Thyroid gland (tissue), 4 donors: ENCODE measurements around the gene NIPSNAP3A.

Experiments used
- POLR2A ChIP-seq, 2 donors: fragments of 450-650 bp; IDR thresholded peaks; one replicate each; pipeline ENCODE4 v1.6.1; 2017; ENCODE audit warnings: antibody characterized with exemption in 2 of 2, mild to moderate bottlenecking in 2 of 2, moderate library complexity in 1 of 2
- TF ChIP-seq, protein P1 (sequence below), 6 experiments: fragments of 200-600 bp in 3 of 6; fragments of 450-650 bp in 3 of 6; sonication (generic) in 3 of 6; IDR thresholded peaks; one replicate each; pipeline ENCODE4 v1.5.1; 2016 to 2019; ENCODE audit warnings: antibody characterized with exemption in 6 of 6, mild to moderate bottlenecking in 2 of 6, inconsistent platforms in 1 of 6, moderate library complexity in 1 of 6

DNA sequence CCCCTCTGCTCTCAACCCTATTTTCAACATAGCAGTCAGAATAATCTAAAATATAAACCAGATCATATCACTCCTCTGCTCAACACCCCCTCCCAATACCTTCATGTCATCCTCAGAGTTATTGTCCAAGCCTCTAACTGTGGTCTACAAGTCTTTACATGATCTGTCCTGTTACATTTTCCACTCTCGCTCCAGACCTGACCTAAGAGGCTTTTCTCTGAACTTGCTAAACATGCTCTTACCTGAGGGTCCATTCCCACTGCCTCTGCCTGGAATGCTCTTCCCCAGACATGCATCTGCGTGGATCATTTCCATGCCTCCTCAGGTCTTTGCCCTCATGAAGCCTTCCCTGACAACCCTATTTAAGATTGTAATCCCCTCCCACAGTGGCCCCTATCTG, 28.5 kb downstream of the NIPSNAP3A start:
- TF ChIP-seq, protein P1, sequence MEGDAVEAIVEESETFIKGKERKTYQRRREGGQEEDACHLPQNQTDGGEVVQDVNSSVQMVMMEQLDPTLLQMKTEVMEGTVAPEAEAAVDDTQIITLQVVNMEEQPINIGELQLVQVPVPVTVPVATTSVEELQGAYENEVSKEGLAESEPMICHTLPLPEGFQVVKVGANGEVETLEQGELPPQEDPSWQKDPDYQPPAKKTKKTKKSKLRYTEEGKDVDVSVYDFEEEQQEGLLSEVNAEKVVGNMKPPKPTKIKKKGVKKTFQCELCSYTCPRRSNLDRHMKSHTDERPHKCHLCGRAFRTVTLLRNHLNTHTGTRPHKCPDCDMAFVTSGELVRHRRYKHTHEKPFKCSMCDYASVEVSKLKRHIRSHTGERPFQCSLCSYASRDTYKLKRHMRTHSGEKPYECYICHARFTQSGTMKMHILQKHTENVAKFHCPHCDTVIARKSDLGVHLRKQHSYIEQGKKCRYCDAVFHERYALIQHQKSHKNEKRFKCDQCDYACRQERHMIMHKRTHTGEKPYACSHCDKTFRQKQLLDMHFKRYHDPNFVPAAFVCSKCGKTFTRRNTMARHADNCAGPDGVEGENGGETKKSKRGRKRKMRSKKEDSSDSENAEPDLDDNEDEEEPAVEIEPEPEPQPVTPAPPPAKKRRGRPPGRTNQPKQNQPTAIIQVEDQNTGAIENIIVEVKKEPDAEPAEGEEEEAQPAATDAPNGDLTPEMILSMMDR (IDR thresholded peaks at IDR 0.05): no peak
- TF ChIP-seq POLR2A (IDR thresholded peaks at IDR 0.05): no peak
